Neutrophil (primary cell): ENCODE data around the gene LNX1.

ENCODE experiments used
- H3K27ac ChIP-seq: fragments of 200-600 bp; sonication (generic); 2 replicates; pipeline ENCODE4 v1.5.1; 2016; ENCODE audit warnings: mild to moderate bottlenecking, moderate library complexity
- H3K27me3 ChIP-seq: fragments of 200-600 bp; sonication (generic); 2 replicates; pipeline ENCODE4 v1.6.0; 2016; ENCODE audit warnings: mild to moderate bottlenecking
- H3K36me3 ChIP-seq: fragments of 200-600 bp; sonication (generic); 2 replicates; pipeline ENCODE4 v1.5.1; 2017
- H3K4me1 ChIP-seq, 2 experiments: fragments of 200-600 bp in 1 of 2; sonication (generic) in 1 of 2; 1 replicate in 1 of 2; 2 replicates in 1 of 2; pipeline versions ENCODE4 v1.5.1 to v1.6.1; 2013 to 2016; ENCODE audit warnings: low read depth in 1 of 2, low read length in 1 of 2, mild to moderate bottlenecking in 1 of 2, moderate library complexity in 1 of 2; ENCODE audit not compliant: control insufficient read depth in 1 of 2, insufficient read depth in 1 of 2
- H3K4me3 ChIP-seq, 2 experiments: fragments of 200-600 bp in 1 of 2; sonication (generic) in 1 of 2; 1 replicate in 1 of 2; 2 replicates in 1 of 2; pipeline ENCODE4 v1.5.1; 2013 to 2016; ENCODE audit warnings: low read depth in 1 of 2, low read length in 1 of 2, mild to moderate bottlenecking in 1 of 2, moderate library complexity in 1 of 2
- H3K9me3 ChIP-seq: fragments of 200-600 bp; sonication (generic); 2 replicates; pipeline ENCODE4 v1.5.1; 2016
- TF ChIP-seq, protein P1 (sequence below): fragments of 200-600 bp; sonication (generic); IDR thresholded peaks from 2 replicates; pipeline ENCODE4 v1.5.1; 2016; ENCODE audit warnings: antibody characterized with exemption

The LNX1 gene

DNA sequence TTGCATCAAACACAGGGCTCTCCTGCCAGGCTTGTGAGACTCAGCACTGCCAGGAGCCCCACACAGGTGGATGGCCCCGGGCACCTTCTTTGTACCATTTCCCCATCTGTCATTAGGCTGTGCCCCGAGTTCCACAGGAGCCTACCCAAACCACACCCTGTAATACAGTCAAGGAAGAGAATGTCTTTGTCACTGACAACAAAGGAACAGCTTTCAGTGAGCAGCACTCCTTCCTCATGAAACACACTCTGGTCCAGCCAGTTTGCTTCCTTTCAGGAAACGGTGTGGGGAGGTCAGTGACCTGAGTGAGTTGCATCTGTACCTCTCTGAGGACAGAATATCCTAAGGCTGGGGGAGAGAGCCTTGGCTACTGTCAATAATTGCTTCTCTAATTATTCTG, 53.7 kb downstream of the LNX1 start:
- TF ChIP-seq, protein P1, sequence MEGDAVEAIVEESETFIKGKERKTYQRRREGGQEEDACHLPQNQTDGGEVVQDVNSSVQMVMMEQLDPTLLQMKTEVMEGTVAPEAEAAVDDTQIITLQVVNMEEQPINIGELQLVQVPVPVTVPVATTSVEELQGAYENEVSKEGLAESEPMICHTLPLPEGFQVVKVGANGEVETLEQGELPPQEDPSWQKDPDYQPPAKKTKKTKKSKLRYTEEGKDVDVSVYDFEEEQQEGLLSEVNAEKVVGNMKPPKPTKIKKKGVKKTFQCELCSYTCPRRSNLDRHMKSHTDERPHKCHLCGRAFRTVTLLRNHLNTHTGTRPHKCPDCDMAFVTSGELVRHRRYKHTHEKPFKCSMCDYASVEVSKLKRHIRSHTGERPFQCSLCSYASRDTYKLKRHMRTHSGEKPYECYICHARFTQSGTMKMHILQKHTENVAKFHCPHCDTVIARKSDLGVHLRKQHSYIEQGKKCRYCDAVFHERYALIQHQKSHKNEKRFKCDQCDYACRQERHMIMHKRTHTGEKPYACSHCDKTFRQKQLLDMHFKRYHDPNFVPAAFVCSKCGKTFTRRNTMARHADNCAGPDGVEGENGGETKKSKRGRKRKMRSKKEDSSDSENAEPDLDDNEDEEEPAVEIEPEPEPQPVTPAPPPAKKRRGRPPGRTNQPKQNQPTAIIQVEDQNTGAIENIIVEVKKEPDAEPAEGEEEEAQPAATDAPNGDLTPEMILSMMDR, result no peak
- Histone ChIP-seq H3K4me3 (no peak overlapping the region), H3K27ac (no peak overlapping the region), H3K27me3 (no peaks in the 10 kb centered on the region), H3K9me3 (no peaks in the 10 kb centered on the region), H3K36me3 (no peaks in the 10 kb centered on the region), H3K4me1 (no peaks in the 10 kb centered on the region)

- no peaks in the 10 kb centered on the region for H3K9me3 ChIP-seq
- H3K27me3 ChIP-seq, result no peaks in the 10 kb centered on the region
- TF ChIP-seq, protein P1, result no peak
- no peaks in the 10 kb centered on the region for H3K4me1 ChIP-seq
- H3K4me3 ChIP-seq, result no peak overlapping the region
- H3K36me3 ChIP-seq, result no peaks in the 10 kb centered on the region
- H3K27ac ChIP-seq, result no peak overlapping the region
Observed at GRCh38 chr4:53536328-53536727, 55.0 kb downstream of the LNX1 start.

- no peak overlapping the region for H3K4me3 ChIP-seq
- H3K27ac ChIP-seq, result no peak overlapping the region
- TF ChIP-seq, protein P1, result no peak
- H3K36me3 ChIP-seq, result no peaks in the 10 kb centered on the region
- no peaks in the 10 kb centered on the region for H3K9me3 ChIP-seq
- H3K4me1 ChIP-seq, result no peaks in the 10 kb centered on the region
- H3K27me3 ChIP-seq, result no peaks in the 10 kb centered on the region
Observed at GRCh38 chr4:53535567-53535966, 55.7 kb downstream of the LNX1 start.

GRCh38 chr4:53534684-53535083, 56.6 kb downstream of the LNX1 start:
- TF ChIP-seq, protein P1, result no peak
- Histone ChIP-seq H3K4me3 (no peak overlapping the region), H3K9me3 (no peaks in the 10 kb centered on the region)

DNA sequence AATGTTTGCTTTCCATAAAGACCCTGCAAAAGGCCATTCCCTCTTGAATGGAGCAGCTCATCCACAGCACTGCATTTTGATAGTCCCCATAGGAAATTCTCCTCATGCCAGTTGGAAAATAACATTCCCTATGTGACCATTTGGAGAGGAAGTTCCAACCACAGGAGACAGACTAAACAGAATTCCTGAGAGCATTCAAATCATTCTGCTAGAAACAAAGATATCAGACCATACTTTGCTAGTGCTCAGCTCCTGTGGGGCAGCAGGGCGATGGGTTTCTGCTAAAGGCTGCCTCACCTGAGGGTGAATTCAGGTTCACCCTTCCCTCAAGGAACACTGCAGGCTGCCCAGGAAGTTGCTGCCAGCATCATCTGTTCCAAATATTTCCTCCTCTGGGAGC, 58.8 kb downstream of the LNX1 start:
- TF ChIP-seq, protein P1, result no peak
- H3K9me3 ChIP-seq, result no peaks in the 10 kb centered on the region
- no peak overlapping the region for H3K27ac ChIP-seq

More at GRCh38 chr4:53534684-53535083, 56.6 kb downstream of the LNX1 start:
- Histone ChIP-seq H3K27ac (no peak overlapping the region), H3K36me3 (no peaks in the 10 kb centered on the region), H3K27me3 (no peaks in the 10 kb centered on the region), H3K4me1 (no peaks in the 10 kb centered on the region)

More for the DNA sequence above, 58.8 kb downstream of the LNX1 start:
- H3K4me3 ChIP-seq, result no peak overlapping the region
- no peaks in the 10 kb centered on the region for H3K27me3 ChIP-seq
- no peaks in the 10 kb centered on the region for H3K4me1 ChIP-seq
- H3K36me3 ChIP-seq, result no peaks in the 10 kb centered on the region
